MM.1S (cell line): Measurements from ENCODE around the gene ZNF841.

Experiments
- DNase-seq: peaks from one replicate; pipeline ENCODE4 v3.0.0-alpha.2; 2015
- H2AFZ ChIP-seq: fragments of 300-600 bp; sonication (generic); 2 replicates; pipeline ENCODE4 v1.6.0; 2016; ENCODE audit warnings: antibody characterized with exemption, low read length
- H3F3A ChIP-seq: fragments of 300-600 bp; sonication (generic); 2 replicates; pipeline ENCODE4 v1.6.1; 2016; ENCODE audit warnings: mild to moderate bottlenecking, antibody characterized with exemption, low read length, moderate library complexity, mixed read lengths; ENCODE audit not compliant: insufficient read depth
- H3K27ac ChIP-seq: fragments of 300-600 bp; sonication (generic); 2 replicates; pipeline ENCODE4 v1.5.1; 2016; ENCODE audit warnings: mild to moderate bottlenecking, low read length
- H3K27me3 ChIP-seq: fragments of 300-600 bp; sonication (generic); replicated peaks from 2 replicates; pipeline ENCODE4 v1.6.0; 2016; ENCODE audit warnings: low read length; ENCODE audit not compliant: insufficient read depth
- H3K36me3 ChIP-seq: fragments of 300-600 bp; sonication (generic); replicated peaks from 2 replicates; pipeline ENCODE4 v1.6.1; 2016; ENCODE audit warnings: mild to moderate bottlenecking, low read length, mixed read lengths; ENCODE audit not compliant: insufficient read depth
- H3K4me1 ChIP-seq: fragments of 300-600 bp; sonication (generic); 2 replicates; pipeline ENCODE4 v1.6.1; 2016; ENCODE audit warnings: low read length, mixed read lengths
- H3K4me2 ChIP-seq: fragments of 300-600 bp; sonication (generic); 2 replicates; pipeline ENCODE4 v1.6.0; 2016; ENCODE audit warnings: low read depth, low read length
- H3K4me3 ChIP-seq: fragments of 300-600 bp; sonication (generic); 2 replicates; pipeline ENCODE4 v1.5.1; 2016; ENCODE audit warnings: low read length, mixed read lengths
- H3K79me2 ChIP-seq: fragments of 300-600 bp; sonication (generic); 2 replicates; pipeline ENCODE4 v1.6.1; 2016; ENCODE audit warnings: mixed run types, low read length, mixed read lengths
- H3K9ac ChIP-seq: fragments of 300-600 bp; sonication (generic); 2 replicates; pipeline ENCODE4 v1.6.1; 2016; ENCODE audit warnings: low read length, mixed read lengths
- H3K9me2 ChIP-seq: fragments of 300-600 bp; sonication (generic); replicated peaks from 2 replicates; pipeline ENCODE4 v1.6.1; 2016; ENCODE audit warnings: mild to moderate bottlenecking, low read length, mixed read lengths; ENCODE audit not compliant: insufficient read depth
- H3K9me3 ChIP-seq: fragments of 300-600 bp; sonication (generic); replicated peaks from 2 replicates; pipeline ENCODE4 v1.6.1; 2016; ENCODE audit warnings: mild to moderate bottlenecking, low read length, mixed read lengths; ENCODE audit not compliant: insufficient read depth
- H4K20me1 ChIP-seq: fragments of 300-600 bp; sonication (generic); 2 replicates; pipeline ENCODE4 v1.6.1; 2016; ENCODE audit warnings: mild to moderate bottlenecking, low read length, moderate library complexity, mixed read lengths; ENCODE audit not compliant: insufficient read depth
- CTCF ChIP-seq: fragments of 300-600 bp; sonication (generic); IDR thresholded peaks from 2 replicates; pipeline ENCODE4 v1.5.1; 2016; ENCODE audit warnings: antibody characterized with exemption, low read length, mixed read lengths
- EZH2 ChIP-seq: fragments of 300-600 bp; sonication (generic); optimal IDR thresholded peaks from 2 replicates; pipeline ENCODE3; 2017; ENCODE audit warnings: low read depth, mild to moderate bottlenecking, antibody characterized with exemption, low read length, mixed read lengths
- EZH2phosphoT487 ChIP-seq: fragments of 300-600 bp; sonication (generic); IDR thresholded peaks from 2 replicates; pipeline ENCODE4 v1.6.1; 2018; ENCODE audit warnings: antibody characterized with exemption, low read length

ZNF841 gene

GRCh38 chr19:52140032-52140710, 44.6 kb upstream of the ZNF841 start:
- H4K20me1 ChIP-seq = no peaks in the 10 kb centered on the region
- no peak overlapping the region for H3K9ac ChIP-seq
- H2AFZ ChIP-seq = peak overlapping the region; percentile 77
- H3K9me2 ChIP-seq = no peaks in the 10 kb centered on the region
- TF ChIP-seq EZH2phosphoT487 = no peak
- TF ChIP-seq EZH2 = no peak
- TF ChIP-seq CTCF = no peak
- peak overlapping the region; percentile 29; the same call in 1 of the 2 replicates for H3K4me2 ChIP-seq
- H3K27ac ChIP-seq = no peak overlapping the region
- no peak for DNase-seq
- H3K36me3 ChIP-seq = no peaks in the 10 kb centered on the region
- H3K4me1 ChIP-seq = no peaks in the 10 kb centered on the region
- no peaks in the 10 kb centered on the region for H3K27me3 ChIP-seq
- H3K4me3 ChIP-seq = peak overlapping the region; percentile 97; the same call in 1 of the 2 replicates
- H3K9me3 ChIP-seq = no peaks in the 10 kb centered on the region
- H3K79me2 ChIP-seq = peaks cover 7% of the 10 kb centered on the region; the same call in 1 of the 2 replicates
- peaks cover 3% of the 10 kb centered on the region; the same call in 1 of the 2 replicates for H3F3A ChIP-seq

DNA sequence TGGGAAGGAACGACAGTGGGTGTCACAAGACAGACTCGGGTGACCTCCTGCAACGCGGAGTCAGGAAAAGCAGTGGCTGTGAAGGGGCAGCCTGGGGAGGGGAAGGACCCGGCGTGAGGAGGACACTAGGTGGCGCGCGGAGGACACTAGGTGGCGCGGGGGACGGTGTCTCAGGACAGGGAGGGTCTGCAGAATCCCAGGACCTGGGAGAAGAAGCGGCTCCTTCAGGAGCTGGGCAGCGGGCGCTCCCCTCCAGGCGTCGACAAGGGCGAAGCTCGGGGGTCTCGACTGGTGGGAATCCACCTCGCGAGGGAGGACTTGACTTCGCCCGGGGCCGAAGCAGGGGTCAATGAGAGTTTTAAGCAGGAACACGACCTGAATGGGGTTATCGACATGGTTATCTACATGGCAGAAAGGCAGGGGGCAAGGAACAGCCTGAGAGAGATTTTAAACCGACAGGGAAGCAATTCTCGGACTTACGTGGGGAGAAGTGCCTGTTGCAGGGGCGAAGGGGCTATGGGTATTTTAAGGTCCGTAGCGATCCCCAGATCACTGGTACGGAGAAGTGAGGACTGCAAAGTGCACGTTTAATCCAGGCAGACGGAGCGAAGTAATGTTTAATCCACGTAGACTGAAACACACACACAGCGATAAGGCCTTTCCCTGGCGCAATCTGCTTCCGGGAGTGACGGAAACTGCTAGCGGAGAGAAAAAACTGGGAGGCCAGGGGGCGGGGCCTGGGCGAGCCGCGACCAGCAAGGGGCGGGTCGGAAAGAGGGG, 43.9 kb upstream of the ZNF841 start, which contains the start of gene ZNF616:
TSS of gene ZNF616 (minus strand) at position 687 of the 780 bp plus-strand sequence. CDS start 9,426 bp downstream, outside the sequence.
- Histone ChIP-seq H3K9ac (peak within 1 kb of the TSS; percentile 77), H3K4me1 (no peaks in the 10 kb centered on the region), H4K20me1 (no peaks in the 10 kb centered on the region), H3K9me2 (no peaks in the 10 kb centered on the region), H3K4me3 (peak within 1 kb of the TSS; percentile 97), H2AFZ (peak within 1 kb of the TSS; percentile 98), H3K9me3 (no peaks in the 10 kb centered on the region), H3K36me3 (no peaks in the 10 kb centered on the region), H3K27me3 (no peaks in the 10 kb centered on the region), H3K4me2 (peak within 1 kb of the TSS; percentile 99), H3K79me2 (peaks cover 7% of the 10 kb centered on the region; the same call in 1 of the 2 replicates), H3F3A (peaks cover 3% of the 10 kb centered on the region; the same call in 1 of the 2 replicates), H3K27ac (peak within 1 kb of the TSS; percentile 59; the same call in 1 of the 2 replicates)
- peak; percentile 90 for DNase-seq
- TF ChIP-seq CTCF = peak; percentile 83
- no peak for TF ChIP-seq EZH2phosphoT487

GRCh38 chr19:52138983-52139251, 43.4 kb upstream of the ZNF841 start:
- Histone ChIP-seq H3K4me1 (no peaks in the 10 kb centered on the region), H3K9me3 (no peaks in the 10 kb centered on the region), H3K9me2 (no peaks in the 10 kb centered on the region), H3K36me3 (no peaks in the 10 kb centered on the region), H3K9ac (peak overlapping the region; percentile 77; the same call in 1 of the 2 replicates), H3K79me2 (peaks cover 9% of the 10 kb centered on the region), H3K27me3 (no peaks in the 10 kb centered on the region), H3K27ac (no peak overlapping the region), H3K4me3 (peak overlapping the region; percentile 97), H4K20me1 (no peaks in the 10 kb centered on the region), H3F3A (peaks cover 3% of the 10 kb centered on the region; the same call in 1 of the 2 replicates), H2AFZ (peak overlapping the region; percentile 98), H3K4me2 (peak overlapping the region; percentile 99)
- no peak for TF ChIP-seq EZH2phosphoT487
- no peak for TF ChIP-seq CTCF
- TF ChIP-seq EZH2 = no peak
- DNase-seq = no peak
